Liver (tissue), 3 donors: ENCODE results near the gene TAF6L.
A peak's percentile ranks its signal among the peaks of the same experiment; 100 is the strongest.

ENCODE experiments used
- CTCF ChIP-seq: fragments of 150-350 bp; IDR thresholded peaks from 2 replicates; pipeline ENCODE4 v1.5.1; 2017; ENCODE audit warnings: improper control_type of control experiment, low read depth, low read length; ENCODE audit not compliant: missing input control
- RXRA ChIP-seq, 2 donors: IDR thresholded peaks; 2 replicates each; pipeline ENCODE4 v1.6.1; 2017 to 2018; ENCODE audit warnings: antibody characterized with exemption in 2 of 2, mild to moderate bottlenecking in 1 of 2
- donor health status: healthy.
- donor health status: healthy.

- TF ChIP-seq RXRA (IDR thresholded peaks at IDR 0.05) (peak in 1 of 2 donors; percentile 13), CTCF (peak; percentile 12)
Measured at GRCh38 chr11:62753736-62754603, 17.2 kb upstream of the TAF6L start, which contains the start of gene ZBTB3.
